ENCODE results near the gene CLEC10A. TPM values are rescaled to one million over a fixed set of nuclear protein-coding genes. Genes with fewer than 3 reads are reported as not detected.
A peak's percentile ranks its signal among the peaks of the same experiment; 100 is the strongest.
"Not testable (repeated sequence)": the region's sequence is repeated elsewhere in the genome, so short reads cannot be mapped to it uniquely, and the experiment has no call there.

Gene CLEC10A
- polyA plus RNA-seq, 1 donor from 2014 or later = not detected

DNA sequence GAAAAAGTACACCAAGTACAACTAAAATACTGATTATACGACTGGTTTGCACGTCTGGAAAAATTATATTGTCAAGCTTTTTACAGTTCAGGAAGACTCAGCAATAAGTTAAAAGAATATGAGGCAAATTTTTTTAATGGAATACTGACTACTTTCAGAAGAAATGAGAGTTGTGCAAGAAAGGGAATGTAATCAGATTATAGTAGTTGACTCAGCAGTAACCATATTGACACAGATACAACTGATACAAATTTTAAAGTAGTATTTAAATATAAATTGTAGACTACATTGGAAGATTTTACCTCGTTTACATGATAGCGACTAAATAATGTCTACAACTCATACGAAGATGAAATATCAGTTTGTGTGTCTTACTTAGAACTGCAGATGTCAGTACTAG lies 17.9 kb upstream of the CLEC10A start:
- Mint-ChIP-seq H3K27me3 (peaks cover 12% of the 10 kb centered on the region), H3K9me3 (no peaks in the 10 kb centered on the region), H3K36me3 (no peaks in the 10 kb centered on the region), H3K4me1 (peaks cover 24 to 34% (median 31%) of the 10 kb centered on the region in 3 donors), H3K27ac (peak overlapping the region in 1 of 3 donors; percentile 45), H3K4me3 (no peak overlapping the region)

DNA sequence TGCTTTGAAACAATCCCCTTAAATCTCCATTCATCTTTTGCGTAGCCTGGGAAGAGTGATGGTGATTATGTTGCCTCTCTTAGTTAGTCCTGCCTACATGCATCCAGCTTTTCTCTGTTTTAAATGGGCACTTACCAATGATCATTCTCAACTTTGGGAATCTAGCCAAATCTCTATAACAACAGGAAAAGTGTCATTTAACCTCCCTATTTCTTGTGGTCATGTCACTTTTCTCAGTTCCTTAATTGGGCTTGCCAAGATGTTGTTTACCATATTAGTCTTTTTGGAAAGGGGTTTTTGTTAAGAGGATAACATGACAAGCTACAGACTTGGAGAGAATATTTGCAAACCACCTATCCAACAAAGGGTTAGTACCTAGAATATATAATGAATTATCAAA lies 15.6 kb upstream of the CLEC10A start:
- peak overlapping the region; percentile 10 to 65 (median 26) for H3K4me3 Mint-ChIP-seq
- H3K27ac Mint-ChIP-seq = peak overlapping the region; percentile 15 to 90 (median 54)
- H3K27me3 Mint-ChIP-seq = peaks cover 7% of the 10 kb centered on the region
- no peaks in the 10 kb centered on the region for H3K9me3 Mint-ChIP-seq
- peaks cover 24 to 34% (median 31%) of the 10 kb centered on the region in 3 donors for H3K4me1 Mint-ChIP-seq
- H3K36me3 Mint-ChIP-seq = no peaks in the 10 kb centered on the region

DNA sequence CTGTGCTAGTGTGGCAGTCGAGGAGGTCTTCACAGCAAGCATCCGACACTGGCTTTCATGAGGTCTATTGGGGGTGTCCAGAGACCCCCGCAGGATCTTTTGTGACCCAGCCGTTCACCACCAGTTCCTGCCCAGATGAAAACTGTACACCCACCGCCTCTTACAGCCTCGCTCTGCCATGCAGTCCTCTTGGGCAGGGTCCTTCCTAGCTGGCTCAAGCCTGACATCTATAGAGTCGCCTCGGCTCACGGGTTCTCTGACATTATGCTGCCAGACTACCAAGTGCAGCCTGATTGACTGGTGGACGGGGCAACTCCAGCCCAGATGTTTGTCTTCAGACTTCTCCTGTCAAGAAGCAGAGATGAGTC lies 14.6 kb upstream of the CLEC10A start:
- Mint-ChIP-seq H3K4me1 (peaks cover 24 to 34% (median 31%) of the 10 kb centered on the region in 3 donors), H3K9me3 (no peaks in the 10 kb centered on the region), H3K27me3 (peaks cover 2% of the 10 kb centered on the region), H3K27ac (peak overlapping the region in 2 of 3 donors; percentile 64 to 78), H3K4me3 (peak overlapping the region; percentile 1 to 85 (median 40)), H3K36me3 (no peaks in the 10 kb centered on the region)

DNA sequence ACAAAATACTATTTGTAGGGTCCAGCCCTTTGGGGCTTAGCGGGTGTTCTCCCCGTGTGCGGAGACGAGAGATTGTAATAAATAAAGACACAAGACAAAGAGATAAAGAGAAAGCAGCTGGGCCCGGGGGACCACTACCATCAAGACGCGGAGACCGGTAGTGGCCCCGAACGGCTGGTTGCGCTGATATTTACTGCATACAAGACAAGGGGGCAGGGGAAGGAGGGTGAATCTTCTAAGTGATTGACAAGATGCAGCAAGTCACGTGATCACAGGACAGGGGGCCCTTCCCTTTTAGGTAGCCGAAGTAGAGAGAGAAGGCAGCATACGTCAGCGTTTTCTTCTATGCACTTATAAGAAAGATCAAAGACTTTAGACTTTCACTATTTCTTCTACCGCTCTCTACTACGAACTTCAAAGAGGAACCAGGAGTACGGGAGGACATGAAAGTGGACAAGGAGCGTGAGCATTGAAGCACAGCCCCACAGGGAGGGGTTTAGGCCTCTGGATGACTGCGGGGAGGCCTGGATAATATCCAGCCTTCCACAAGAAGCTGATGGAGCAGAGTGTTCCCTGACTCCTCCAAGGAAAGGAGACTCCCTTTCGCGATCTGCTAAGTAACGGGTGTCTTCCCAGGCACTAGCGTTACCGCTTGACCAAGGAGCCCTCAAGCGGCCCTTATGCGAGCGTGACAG lies 11.4 kb upstream of the CLEC10A start:
- H3K27ac Mint-ChIP-seq, H3K36me3 Mint-ChIP-seq, H3K9me3 Mint-ChIP-seq, H3K4me3 Mint-ChIP-seq: not testable (repeated sequence)
- Mint-ChIP-seq H3K27me3 (peaks cover 15% of the 10 kb centered on the region), H3K4me1 (peaks cover 21 to 31% (median 28%) of the 10 kb centered on the region in 3 donors)

DNA sequence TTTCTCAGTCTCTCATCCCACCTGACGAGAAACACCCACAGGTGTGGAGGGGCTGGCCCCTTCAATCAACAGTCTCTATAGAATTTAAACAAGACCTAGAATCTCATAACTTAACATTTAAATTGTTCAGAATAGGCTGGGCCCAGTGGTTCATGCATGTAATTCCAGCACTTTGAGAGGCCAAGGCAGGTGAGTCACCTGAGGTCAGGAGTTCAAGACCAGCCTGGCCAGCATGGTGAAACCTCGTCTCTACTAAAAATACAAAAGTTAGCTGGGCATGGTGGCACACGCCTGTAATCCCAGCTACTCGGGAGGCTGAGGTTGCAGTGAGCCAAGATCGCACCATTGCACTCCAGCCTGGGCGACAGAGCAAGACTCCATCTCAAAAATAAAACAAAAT lies 9.5 kb upstream of the CLEC10A start:
- H3K27me3 Mint-ChIP-seq = peaks cover 14% of the 10 kb centered on the region

DNA sequence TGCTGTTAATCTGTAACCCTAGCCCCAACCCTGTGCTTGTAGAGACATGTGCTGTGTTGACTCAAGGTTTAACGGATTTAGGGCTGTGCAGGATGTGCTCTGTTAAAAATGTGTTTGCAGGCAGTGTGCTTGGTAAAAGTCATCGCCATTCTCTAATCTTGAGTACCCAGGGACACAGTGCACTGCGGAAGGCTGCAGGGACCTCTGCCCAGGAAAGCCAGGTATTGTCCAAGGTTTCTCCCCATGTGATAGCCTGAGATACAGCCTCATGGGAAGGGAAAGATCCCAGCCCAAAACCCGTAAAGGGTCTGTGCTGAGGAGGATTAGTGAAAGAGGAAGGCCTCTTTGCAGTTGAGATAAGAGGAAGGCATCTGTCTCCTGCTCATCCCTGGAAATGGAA lies 8.4 kb upstream of the CLEC10A start:
- H3K4me3 Mint-ChIP-seq, H3K27ac Mint-ChIP-seq, H3K9me3 Mint-ChIP-seq, H3K36me3 Mint-ChIP-seq: not testable (repeated sequence)
- Mint-ChIP-seq H3K4me1 (peaks cover 3 to 11% (median 4%) of the 10 kb centered on the region in 3 donors), H3K27me3 (peaks cover 16% of the 10 kb centered on the region)

More for the DNA sequence above, 9.5 kb upstream of the CLEC10A start:
- H3K4me3 Mint-ChIP-seq, H3K27ac Mint-ChIP-seq, H3K36me3 Mint-ChIP-seq, H3K9me3 Mint-ChIP-seq: not testable (repeated sequence)
- peaks cover 6 to 12% (median 11%) of the 10 kb centered on the region in 3 donors for H3K4me1 Mint-ChIP-seq

DNA sequence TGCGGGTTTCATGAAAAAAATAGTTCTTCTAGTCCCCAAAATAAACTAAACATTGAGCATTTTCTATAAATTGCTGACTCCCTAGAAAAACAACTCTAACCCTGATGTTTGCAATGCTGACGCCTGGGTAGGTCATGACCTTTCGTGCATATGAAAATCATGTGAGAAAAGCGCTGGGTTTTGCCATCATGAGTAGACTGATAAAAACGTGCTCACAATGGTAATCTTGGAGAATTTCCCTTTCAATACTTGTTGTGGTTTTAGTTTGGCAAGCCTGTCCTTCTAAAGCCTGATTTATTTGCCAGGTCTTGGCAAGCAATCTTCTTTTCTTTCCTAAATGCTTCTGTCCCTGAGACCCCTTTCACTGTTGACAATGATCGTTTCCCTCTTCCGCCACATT lies 4.0 kb upstream of the CLEC10A start:
- peaks cover 10 to 27% (median 17%) of the 10 kb centered on the region in 3 donors for H3K4me1 Mint-ChIP-seq
- H3K9me3 Mint-ChIP-seq = no peaks in the 10 kb centered on the region
- peaks cover 24% of the 10 kb centered on the region for H3K27me3 Mint-ChIP-seq
- H3K36me3 Mint-ChIP-seq = no peaks in the 10 kb centered on the region
- H3K4me3 Mint-ChIP-seq = no peak overlapping the region
- no peak overlapping the region for H3K27ac Mint-ChIP-seq

DNA sequence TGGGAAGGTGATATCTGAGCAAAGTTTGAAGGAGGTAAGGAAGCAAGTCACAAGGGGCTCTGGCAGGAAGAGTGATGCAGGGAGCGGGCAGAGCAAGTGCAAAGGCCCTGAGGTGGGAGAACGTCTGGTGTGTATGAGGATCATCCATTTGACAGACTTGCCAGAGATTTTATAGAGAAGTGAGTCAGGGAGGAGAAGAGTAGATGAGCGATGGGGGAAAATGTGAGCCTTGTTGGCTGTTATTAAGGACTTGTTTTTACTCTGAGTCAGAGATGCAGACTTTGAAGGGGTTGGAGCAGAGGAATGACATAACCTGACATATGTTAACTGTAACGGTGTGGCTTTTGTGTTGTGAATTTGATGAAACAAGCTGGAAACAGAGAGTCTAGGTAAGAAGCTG lies 3.5 kb upstream of the CLEC10A start:
- Mint-ChIP-seq H3K27me3 (peaks cover 21% of the 10 kb centered on the region), H3K4me3 (no peak overlapping the region), H3K9me3 (no peaks in the 10 kb centered on the region), H3K27ac (peak overlapping the region in 1 of 3 donors; percentile 10), H3K4me1 (peaks cover 10 to 27% (median 17%) of the 10 kb centered on the region in 3 donors), H3K36me3 (no peaks in the 10 kb centered on the region)

DNA sequence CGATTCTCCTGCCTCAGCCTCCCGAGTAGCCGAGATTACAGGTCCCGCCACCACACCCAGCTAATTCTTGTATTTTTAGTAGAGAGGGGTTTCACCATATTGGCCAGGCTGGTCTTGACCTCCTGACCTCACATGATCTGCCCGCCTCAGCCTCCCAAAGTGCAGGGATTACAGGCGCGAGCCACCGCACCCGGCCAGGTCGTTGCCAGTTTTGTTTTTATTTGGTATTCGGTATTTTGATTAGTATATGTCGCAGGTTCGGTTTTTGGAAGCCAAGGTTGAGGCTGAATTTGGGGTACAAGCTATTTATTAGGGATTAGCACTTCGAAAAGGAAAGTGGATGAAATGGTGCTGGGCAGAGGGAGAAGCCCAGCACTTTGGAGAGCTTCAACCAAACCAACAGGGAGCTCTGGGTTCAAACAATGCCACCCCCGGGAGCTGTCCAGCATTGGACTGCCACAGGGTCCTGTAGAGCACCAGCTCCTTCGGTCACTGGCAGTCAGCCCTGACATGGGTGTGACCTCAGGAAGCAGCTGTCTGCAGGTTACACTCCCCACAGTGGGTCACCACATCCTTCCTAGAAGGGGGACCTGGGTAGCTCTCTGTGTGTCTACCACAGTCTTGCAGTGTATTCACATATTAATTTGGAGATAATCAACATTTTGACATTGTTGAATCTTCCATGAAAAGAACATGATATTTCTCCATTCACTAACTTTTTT lies 1.5 kb upstream of the CLEC10A start:
- peak overlapping the region in 3 of 4 donors; percentile 13 to 84 (median 84) for H3K4me3 Mint-ChIP-seq
- H3K27me3 Mint-ChIP-seq = peaks cover 13% of the 10 kb centered on the region
- H3K36me3 Mint-ChIP-seq = no peaks in the 10 kb centered on the region
- H3K4me1 Mint-ChIP-seq = peaks cover 10 to 27% (median 17%) of the 10 kb centered on the region in 3 donors
- H3K27ac Mint-ChIP-seq = no peak overlapping the region
- H3K9me3 Mint-ChIP-seq = no peaks in the 10 kb centered on the region

DNA sequence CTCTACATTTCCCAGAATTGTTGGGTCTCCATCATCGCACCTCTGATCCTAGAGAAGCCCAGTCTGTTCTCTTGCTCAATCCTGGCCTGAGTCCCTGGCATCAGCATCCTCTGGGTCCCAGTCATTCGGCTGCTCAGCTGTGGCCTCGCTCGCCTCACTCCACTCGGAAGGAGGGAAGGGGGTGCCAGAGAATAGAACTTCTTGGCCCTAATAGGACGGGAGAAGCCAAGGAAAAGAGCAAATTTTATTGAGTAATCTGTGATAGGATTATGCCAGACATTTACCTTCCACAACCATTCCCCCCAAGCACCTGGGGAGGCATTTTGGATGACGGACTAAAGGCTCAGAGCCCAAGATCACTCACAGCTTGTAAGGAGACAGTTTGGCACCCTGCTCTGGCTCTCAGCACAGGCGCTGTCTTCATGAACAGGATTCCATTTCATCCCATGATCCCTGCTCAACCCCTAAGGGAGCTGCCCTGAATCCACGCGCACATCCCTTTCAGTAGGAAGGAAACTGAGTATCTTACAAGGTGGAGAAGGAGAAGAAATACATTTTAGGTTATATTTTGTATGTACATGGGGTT lies 498 bp upstream of the CLEC10A start:
- Mint-ChIP-seq H3K27ac (peak overlapping the region in 1 of 3 donors; percentile 85), H3K27me3 (peaks cover 11% of the 10 kb centered on the region), H3K36me3 (no peaks in the 10 kb centered on the region), H3K9me3 (no peaks in the 10 kb centered on the region), H3K4me3 (peak overlapping the region in 1 of 4 donors; percentile 12), H3K4me1 (peaks cover 10 to 27% (median 17%) of the 10 kb centered on the region in 3 donors)

DNA sequence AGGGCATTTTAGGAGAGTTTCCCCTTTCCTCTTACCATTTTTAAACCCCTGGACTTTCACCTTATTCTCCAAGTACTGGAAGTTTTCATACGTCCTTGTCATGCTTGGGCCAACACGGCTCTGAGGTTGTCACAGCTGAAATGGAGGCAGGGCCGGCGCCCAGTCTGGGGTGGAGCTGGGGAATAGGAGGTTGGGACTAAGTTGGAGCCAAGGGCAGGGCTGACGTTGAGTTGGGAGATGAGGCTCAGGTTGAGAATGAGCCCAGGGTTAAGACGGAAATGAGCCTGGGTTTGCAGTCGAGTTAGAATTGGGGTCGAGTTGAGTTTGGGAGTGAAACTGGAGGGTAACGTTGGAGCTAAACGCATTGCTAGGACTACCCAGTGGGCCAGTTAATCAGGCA lies 1.3 kb downstream of the CLEC10A start:
- H3K27me3 Mint-ChIP-seq = peaks cover 11% of the 10 kb centered on the region
- H3K4me1 Mint-ChIP-seq = peaks cover 10 to 21% (median 16%) of the 10 kb centered on the region in 3 donors
- H3K4me3 Mint-ChIP-seq = no peak overlapping the region
- H3K9me3 Mint-ChIP-seq = no peaks in the 10 kb centered on the region
- H3K27ac Mint-ChIP-seq = peak overlapping the region in 1 of 3 donors; percentile 85
- H3K36me3 Mint-ChIP-seq = no peaks in the 10 kb centered on the region

DNA sequence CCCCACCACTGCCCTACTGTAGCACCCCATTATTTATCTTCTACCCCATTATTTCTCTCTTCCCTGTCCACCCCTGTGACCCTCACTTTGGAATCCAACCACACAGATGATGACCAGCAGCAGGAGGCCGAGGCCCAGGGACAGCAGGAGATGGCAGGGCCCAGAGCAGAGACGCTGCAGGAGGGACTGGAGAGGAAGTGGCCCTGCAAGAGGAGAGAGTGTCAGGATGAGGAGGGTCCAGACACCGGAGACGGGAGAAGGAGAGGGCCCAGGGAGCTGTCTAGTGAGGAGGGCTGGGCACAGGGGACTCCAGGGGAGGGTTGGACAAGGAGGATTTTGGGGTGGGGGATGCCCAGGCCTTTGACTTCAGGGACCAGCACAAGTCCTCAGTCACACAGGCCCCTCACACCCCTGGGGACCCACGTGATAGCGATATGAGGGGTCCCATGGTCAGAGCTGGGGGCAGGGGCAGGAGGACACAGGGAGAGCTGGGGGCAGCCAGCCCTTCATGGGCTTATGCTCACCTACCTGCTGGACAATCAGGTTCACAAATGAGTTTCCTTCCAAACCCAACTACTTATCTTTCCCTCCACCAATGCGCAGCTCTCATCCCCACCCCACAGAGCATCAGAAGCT lies 2.0 kb downstream of the CLEC10A start:
- Mint-ChIP-seq H3K36me3 (no peaks in the 10 kb centered on the region), H3K27ac (no peak overlapping the region), H3K4me1 (peaks cover 10 to 20% (median 14%) of the 10 kb centered on the region in 3 donors), H3K27me3 (peaks cover 7% of the 10 kb centered on the region), H3K4me3 (no peak overlapping the region), H3K9me3 (no peaks in the 10 kb centered on the region)

DNA sequence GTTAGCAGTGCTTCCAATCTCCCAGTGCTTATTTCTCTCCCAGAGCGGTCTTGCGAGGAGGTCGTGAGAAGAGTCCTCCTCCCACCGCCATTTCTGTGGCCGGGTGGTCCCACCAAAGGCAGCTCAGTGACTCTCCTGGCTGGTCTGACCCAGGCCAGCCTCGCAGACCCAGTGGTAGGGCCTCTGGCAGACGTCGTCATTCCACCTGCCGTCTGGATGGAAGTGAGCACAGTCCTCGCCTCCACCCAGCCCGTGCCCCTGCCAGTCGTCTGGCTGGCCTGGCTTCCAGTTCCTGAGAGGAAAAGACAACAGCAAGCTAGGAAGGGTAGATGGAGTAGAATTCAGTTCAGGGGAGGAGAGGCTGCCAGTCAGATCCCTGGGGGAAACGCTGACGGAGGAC lies 5.1 kb downstream of the CLEC10A start:
- H3K36me3 Mint-ChIP-seq = no peaks in the 10 kb centered on the region
- H3K27me3 Mint-ChIP-seq = peaks cover 6% of the 10 kb centered on the region
- no peak overlapping the region for H3K4me3 Mint-ChIP-seq
- peaks cover 0 to 11% (median 7%) of the 10 kb centered on the region in 3 donors for H3K4me1 Mint-ChIP-seq
- no peak overlapping the region for H3K27ac Mint-ChIP-seq
- H3K9me3 Mint-ChIP-seq = no peaks in the 10 kb centered on the region

DNA sequence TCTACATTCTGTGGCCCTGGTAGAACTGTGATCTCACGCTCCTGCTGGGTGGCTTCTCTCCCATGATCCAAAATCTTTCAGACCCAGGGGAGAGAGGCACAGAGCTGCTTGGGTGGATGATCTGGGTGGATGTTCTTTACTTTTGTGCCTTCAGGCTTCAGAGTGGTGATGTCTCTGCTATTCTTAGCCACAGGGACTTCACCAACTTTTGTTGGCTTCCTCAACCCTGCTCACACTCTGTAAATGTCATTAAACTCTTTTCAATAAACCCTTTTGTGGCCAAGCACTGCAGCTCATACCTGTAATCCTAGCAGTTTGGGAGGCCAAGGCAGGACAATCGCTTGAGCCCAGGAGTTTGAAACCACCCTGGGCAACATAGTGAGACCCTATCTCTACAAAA lies 7.6 kb downstream of the CLEC10A start:
- Mint-ChIP-seq H3K9me3 (peaks cover 5 to 14% (median 12%) of the 10 kb centered on the region in 3 donors), H3K27ac (no peak overlapping the region), H3K4me1 (peaks cover 0 to 11% (median 7%) of the 10 kb centered on the region in 3 donors), H3K27me3 (peaks cover 5% of the 10 kb centered on the region), H3K4me3 (peak overlapping the region in 1 of 4 donors; percentile 0), H3K36me3 (no peaks in the 10 kb centered on the region)

DNA sequence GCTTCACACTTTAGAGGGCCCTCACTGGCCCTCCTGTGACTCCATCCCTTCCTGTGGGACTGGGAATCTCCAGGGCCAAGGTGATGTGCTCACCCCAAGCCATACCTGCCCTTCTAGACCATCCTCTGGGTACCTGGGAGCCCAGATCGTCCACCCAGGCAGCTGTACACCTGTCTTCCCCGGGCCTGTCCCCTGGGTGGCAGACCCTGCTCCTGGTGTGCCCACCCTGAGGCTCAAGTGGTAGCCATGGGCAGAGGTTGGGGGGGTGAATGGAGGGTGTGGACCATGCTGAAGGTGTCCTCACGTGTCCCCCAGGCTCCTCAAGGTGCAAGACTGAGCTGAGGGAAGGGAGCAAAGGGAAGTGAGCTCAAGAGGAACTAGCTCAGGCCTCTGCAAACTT lies 9.3 kb downstream of the CLEC10A start:
- Mint-ChIP-seq H3K36me3 (no peaks in the 10 kb centered on the region), H3K4me3 (no peak overlapping the region), H3K27ac (no peak overlapping the region), H3K9me3 (peaks cover 5 to 17% (median 12%) of the 10 kb centered on the region in 3 donors), H3K27me3 (peaks cover 5% of the 10 kb centered on the region), H3K4me1 (peaks cover 0 to 11% (median 7%) of the 10 kb centered on the region in 3 donors)

All from IgD-negative memory B cell (primary cell).